HEK293T (cell line): ENCODE data around the gene ATP1B3.

Experiments used
- CTCF ChIA-PET: fragments of 350-600 bp; formaldehyde crosslinking; extraction: SDS; loops from one replicate; lab custom pipeline; 2021; ENCODE audit warnings: antibody characterized with exemption, inconsistent platforms; lab: Yijun Ruan, JAX
- POLR2A ChIA-PET: fragments of 350-600 bp; formaldehyde crosslinking; extraction: SDS; loops from one replicate; lab custom pipeline; 2020; ENCODE audit warnings: antibody characterized with exemption, inconsistent platforms; lab: Yijun Ruan, JAX
- DNase-seq: peaks from one replicate; pipeline ENCODE4 v3.0.0; 2012; ENCODE audit warnings: mixed read lengths; ENCODE audit errors: extremely low spot score
- ARNT ChIP-seq: fragments of 450-650 bp; IDR thresholded peaks from 2 replicates; pipeline ENCODE4 v1.6.1; 2017; ENCODE audit warnings: mild to moderate bottlenecking
- BHLHE40 ChIP-seq: fragments of 450-650 bp; IDR thresholded peaks from 2 replicates; pipeline ENCODE4 v1.6.1; 2016; ENCODE audit warnings: mild to moderate bottlenecking, moderate library complexity, borderline replicate concordance
- CTBP1 ChIP-seq: fragments of 450-650 bp; IDR thresholded peaks from 2 replicates; pipeline ENCODE4 v1.6.1; 2016; ENCODE audit warnings: borderline replicate concordance
- ELF4 ChIP-seq: fragments of 450-650 bp; IDR thresholded peaks from 2 replicates; pipeline ENCODE4 v1.6.1; 2017; ENCODE audit warnings: antibody characterized with exemption
- FOXA1 ChIP-seq: fragments of 450-650 bp; IDR thresholded peaks from 2 replicates; pipeline ENCODE4 v1.6.1; 2016; ENCODE audit warnings: mild to moderate bottlenecking
- FOXK2 ChIP-seq: fragments of 450-650 bp; IDR thresholded peaks from 2 replicates; pipeline ENCODE4 v1.6.1; 2016; ENCODE audit warnings: mild to moderate bottlenecking
- FOXM1 ChIP-seq: fragments of 450-650 bp; IDR thresholded peaks from 2 replicates; pipeline ENCODE4 v1.6.1; 2017; ENCODE audit warnings: mild to moderate bottlenecking, borderline replicate concordance
- HDGF ChIP-seq: fragments of 450-650 bp; IDR thresholded peaks from 2 replicates; pipeline ENCODE4 v1.6.1; 2017; ENCODE audit warnings: antibody characterized with exemption, borderline replicate concordance
- L3MBTL2 ChIP-seq: fragments of 450-650 bp; conservative IDR thresholded peaks from 2 replicates; pipeline ENCODE4 v1.6.1; 2016; ENCODE audit warnings: mild to moderate bottlenecking
- LEF1 ChIP-seq: fragments of 450-650 bp; IDR thresholded peaks from 2 replicates; pipeline ENCODE4 v1.6.1; 2017; ENCODE audit warnings: mild to moderate bottlenecking, borderline replicate concordance
- NFRKB ChIP-seq: fragments of 450-650 bp; IDR thresholded peaks from 2 replicates; pipeline ENCODE4 v1.6.1; 2016; ENCODE audit warnings: mild to moderate bottlenecking, moderate library complexity
- SP1 ChIP-seq: fragments of 450-650 bp; IDR thresholded peaks from 2 replicates; pipeline ENCODE4 v1.6.1; 2017
- SUZ12 ChIP-seq: fragments of 450-650 bp; IDR thresholded peaks from 2 replicates; pipeline ENCODE4 v1.6.1; 2016; ENCODE audit warnings: mild to moderate bottlenecking
- TARDBP ChIP-seq: fragments of 450-650 bp; IDR thresholded peaks from 2 replicates; pipeline ENCODE4 v1.6.1; 2016
- ZNF384 ChIP-seq: fragments of 450-650 bp; IDR thresholded peaks from 2 replicates; pipeline ENCODE4 v1.6.1; 2016
- TF ChIP-seq, protein P1 (sequence below): fragments of 450-650 bp; IDR thresholded peaks from 2 replicates; pipeline ENCODE4 v1.6.1; 2016

The ATP1B3 gene

DNA sequence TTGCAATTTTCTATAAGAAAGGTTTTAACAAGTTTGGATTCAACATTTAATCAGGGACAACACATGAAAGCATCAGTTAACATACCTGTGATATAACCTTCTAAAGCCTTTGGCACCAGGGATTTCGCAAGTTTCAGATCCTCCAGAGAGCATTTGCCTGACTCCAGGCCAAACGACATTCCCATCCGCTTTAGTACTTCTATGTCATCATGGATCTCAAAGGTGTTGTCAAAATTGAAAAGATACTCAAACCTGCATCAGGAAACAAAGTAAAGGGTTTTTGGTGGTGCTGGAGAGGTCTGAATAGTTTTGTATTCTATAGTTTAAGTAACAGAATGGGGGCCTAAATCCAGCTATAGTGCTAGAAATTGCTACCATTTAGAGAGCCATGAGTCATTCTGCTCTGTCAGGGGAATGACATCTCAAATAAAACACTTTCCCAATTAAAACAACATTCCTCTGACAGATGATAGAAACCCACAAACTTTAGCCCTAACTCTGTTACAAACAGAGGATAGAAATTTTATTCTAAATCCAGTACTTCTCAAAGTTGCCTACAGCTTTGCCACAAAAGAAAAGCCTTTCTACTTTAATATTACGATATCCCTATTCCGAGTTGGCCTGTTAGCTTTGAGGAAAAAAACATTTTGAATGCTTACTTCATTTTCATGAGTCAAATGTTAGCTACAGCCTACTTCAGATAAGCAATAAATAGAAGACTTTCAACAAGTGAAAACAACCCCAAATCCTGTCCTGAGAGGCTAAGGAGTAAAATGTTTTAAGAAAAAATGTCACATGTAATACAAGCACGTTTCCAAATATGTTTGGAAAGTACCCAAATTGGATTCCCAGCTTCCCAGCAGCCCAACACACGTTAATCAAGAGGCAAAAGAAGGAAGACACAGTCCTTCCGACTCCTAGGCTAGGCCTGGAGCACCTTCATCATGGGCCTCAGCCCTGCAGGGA, 83.4 kb downstream of the ATP1B3 start:
- ChIA-PET POLR2A (no interaction called here), CTCF (no interaction called here)
- TF ChIP-seq L3MBTL2 (no peak), ELF4 (no peak), ARNT (no peak), BHLHE40 (no peak), CTBP1 (no peak), FOXM1 (no peak), LEF1 (no peak), TARDBP (no peak)
- TF ChIP-seq, protein P1, sequence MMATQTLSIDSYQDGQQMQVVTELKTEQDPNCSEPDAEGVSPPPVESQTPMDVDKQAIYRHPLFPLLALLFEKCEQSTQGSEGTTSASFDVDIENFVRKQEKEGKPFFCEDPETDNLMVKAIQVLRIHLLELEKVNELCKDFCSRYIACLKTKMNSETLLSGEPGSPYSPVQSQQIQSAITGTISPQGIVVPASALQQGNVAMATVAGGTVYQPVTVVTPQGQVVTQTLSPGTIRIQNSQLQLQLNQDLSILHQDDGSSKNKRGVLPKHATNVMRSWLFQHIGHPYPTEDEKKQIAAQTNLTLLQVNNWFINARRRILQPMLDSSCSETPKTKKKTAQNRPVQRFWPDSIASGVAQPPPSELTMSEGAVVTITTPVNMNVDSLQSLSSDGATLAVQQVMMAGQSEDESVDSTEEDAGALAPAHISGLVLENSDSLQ = no peak
- DNase-seq = no peak

DNA sequence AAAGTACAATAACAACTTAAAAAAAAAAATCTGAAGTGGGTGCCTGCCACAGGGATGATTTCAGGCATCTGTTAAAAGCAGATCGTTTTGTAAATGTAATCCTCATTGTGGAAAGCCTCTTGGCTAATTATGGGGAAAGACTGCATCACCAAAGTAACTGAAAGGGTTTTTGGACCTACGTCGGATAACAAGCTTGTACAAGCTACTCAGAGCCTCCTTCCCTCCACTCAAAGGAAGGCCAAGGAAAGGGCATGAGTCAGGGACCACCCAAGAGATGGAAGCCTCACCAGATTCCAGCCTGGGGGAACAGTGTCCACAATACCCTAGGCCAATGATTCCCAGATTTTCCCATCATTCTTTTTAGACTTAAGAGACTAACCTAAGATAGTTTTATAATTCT, 84.3 kb downstream of the ATP1B3 start:
- ChIA-PET POLR2A (no interaction called here), CTCF (no interaction called here)
- TF ChIP-seq ARNT = no peak

DNA sequence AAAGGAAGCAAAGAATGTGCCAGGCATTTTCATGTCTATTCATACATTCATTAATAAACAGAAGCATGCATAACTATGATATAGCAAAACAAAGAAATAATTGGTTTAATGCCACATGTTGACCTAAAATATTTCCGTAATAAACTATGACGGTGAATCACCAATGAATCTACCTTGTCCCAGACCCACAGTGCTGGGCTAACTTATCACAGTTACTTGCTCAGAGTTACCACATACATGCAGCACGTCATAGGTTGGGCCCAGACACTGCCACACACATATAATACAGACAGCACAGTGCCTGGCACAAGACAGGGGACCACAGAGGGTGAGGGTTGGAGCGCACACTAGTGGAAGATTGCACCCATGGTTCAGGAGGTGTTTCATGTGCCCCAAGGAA, 86.9 kb downstream of the ATP1B3 start:
- no peak for DNase-seq
- ChIA-PET POLR2A (no interaction called here), CTCF (interaction anchor here (0.6 kb wide), 1 partner anchor 247 kb away, joined by 3 read pairs; no protein-coding TSS in a partner anchor)
- TF ChIP-seq HDGF (no peak), BHLHE40 (no peak)

More for the DNA sequence above, 84.3 kb downstream of the ATP1B3 start:
- no peak for DNase-seq

DNA sequence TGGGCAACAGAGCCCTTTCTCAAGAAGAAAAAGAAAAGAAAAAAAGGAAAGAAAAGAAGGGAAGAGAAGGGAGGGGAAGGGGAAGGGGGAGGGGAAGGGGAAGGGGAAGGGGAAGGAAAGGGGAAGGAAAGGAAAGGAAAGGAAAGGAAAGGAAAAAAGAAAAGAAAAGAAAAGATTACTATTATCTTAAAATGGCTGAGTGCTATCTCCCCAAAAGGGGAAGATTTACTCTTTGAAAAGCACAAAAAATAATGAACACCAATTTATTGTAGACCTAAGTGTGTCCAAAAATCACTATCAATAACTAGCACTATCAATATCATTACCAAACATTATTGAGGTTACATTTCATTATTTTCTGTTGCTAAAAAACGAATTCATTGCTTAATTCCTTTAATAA, 89.0 kb downstream of the ATP1B3 start:
- no peak for TF ChIP-seq TARDBP
- no peak for TF ChIP-seq SUZ12
- TF ChIP-seq BHLHE40 = no peak
- TF ChIP-seq FOXM1 = no peak
- no peak for TF ChIP-seq LEF1
- TF ChIP-seq HDGF = no peak
- no peak for TF ChIP-seq NFRKB
- no peak for TF ChIP-seq ZNF384
- no peak for TF ChIP-seq FOXK2
- TF ChIP-seq ARNT = no peak
- TF ChIP-seq, protein P1 = no peak
- TF ChIP-seq CTBP1 = no peak
- no peak for TF ChIP-seq FOXA1
- no peak for TF ChIP-seq SP1
- no peak for TF ChIP-seq L3MBTL2
- TF ChIP-seq ELF4 = no peak
- ChIA-PET CTCF (no interaction called here), POLR2A (no interaction called here)
- no peak for DNase-seq

DNA sequence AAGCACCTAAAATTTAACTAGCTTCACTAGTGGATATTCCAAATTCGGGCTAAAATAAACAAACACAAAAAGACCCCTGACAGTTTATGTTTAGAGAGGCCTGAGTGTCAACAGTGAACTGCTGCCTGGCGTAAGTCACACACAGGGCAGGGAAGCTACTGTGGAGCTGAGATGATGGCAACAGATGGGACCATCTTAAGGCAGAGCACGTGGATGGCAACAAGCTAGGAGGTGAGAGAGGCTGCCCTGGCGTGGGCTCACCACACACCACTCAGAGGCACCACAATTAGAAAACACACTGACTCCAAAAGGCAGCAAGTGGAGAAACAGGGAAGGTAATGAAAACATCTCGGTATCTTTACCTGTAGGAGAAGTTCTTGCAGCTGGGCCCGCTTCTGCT, 93.3 kb downstream of the ATP1B3 start:
- CTCF ChIA-PET = no interaction called here
- TF ChIP-seq FOXK2 = no peak
- TF ChIP-seq FOXA1 = no peak
- TF ChIP-seq, protein P1 = no peak
- no peak for TF ChIP-seq ELF4
- no peak for TF ChIP-seq SUZ12
- TF ChIP-seq FOXM1 = no peak
- TF ChIP-seq ARNT = no peak
- no peak for TF ChIP-seq CTBP1
- no peak for TF ChIP-seq BHLHE40
- no peak for TF ChIP-seq TARDBP
- TF ChIP-seq NFRKB = no peak
- TF ChIP-seq HDGF = no peak
- no peak for TF ChIP-seq SP1
- no peak for TF ChIP-seq L3MBTL2
- POLR2A ChIA-PET = no interaction called here
- DNase-seq = no peak

DNA sequence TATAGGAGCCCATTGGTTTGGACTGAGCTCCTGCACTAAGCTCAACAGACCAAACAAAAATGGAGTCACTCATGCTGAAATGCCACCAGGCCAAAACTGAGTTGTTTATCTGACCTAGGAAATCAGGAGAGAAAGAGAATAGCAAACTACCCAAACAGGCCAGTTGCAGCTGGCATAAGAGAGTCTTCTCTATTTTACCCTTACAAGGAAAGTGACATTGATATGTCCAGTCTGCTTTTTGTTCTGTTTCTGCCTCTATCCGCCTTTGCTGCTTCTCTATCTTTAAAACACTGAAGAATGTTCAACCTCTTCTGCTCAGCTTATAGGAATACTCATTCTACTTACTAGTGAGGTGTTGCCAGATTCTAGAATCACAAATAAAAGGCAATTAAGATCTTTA, 95.1 kb downstream of the ATP1B3 start:
- POLR2A ChIA-PET = no interaction called here
- CTCF ChIA-PET = interaction anchor here (0.6 kb wide), 1 partner anchor 139 kb away, joined by 3 read pairs; no protein-coding TSS in a partner anchor
- no peak for DNase-seq
- TF ChIP-seq ELF4 = no peak
- no peak for TF ChIP-seq FOXK2
- TF ChIP-seq FOXA1 = no peak
- no peak for TF ChIP-seq FOXM1
- TF ChIP-seq ARNT = no peak
- TF ChIP-seq TARDBP = no peak
- no peak for TF ChIP-seq L3MBTL2
- TF ChIP-seq ZNF384 = no peak
- TF ChIP-seq NFRKB = no peak
